C4-2B (cell line): ENCODE data around the gene NRN1.

Experiments
- H3K27ac ChIP-seq: fragments of 450-650 bp; 2 replicates; pipeline ENCODE4 v1.5.1; 2017
- ZFX ChIP-seq: fragments of 450-650 bp; IDR thresholded peaks from 2 replicates; pipeline ENCODE4 v1.6.1; 2017
- TF ChIP-seq, protein P1 (sequence below): fragments of 450-650 bp; conservative IDR thresholded peaks from 2 replicates; pipeline ENCODE4 v1.5.1; 2017; ENCODE audit warnings: mild to moderate bottlenecking

NRN1 gene, protein sequence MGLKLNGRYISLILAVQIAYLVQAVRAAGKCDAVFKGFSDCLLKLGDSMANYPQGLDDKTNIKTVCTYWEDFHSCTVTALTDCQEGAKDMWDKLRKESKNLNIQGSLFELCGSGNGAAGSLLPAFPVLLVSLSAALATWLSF

DNA sequence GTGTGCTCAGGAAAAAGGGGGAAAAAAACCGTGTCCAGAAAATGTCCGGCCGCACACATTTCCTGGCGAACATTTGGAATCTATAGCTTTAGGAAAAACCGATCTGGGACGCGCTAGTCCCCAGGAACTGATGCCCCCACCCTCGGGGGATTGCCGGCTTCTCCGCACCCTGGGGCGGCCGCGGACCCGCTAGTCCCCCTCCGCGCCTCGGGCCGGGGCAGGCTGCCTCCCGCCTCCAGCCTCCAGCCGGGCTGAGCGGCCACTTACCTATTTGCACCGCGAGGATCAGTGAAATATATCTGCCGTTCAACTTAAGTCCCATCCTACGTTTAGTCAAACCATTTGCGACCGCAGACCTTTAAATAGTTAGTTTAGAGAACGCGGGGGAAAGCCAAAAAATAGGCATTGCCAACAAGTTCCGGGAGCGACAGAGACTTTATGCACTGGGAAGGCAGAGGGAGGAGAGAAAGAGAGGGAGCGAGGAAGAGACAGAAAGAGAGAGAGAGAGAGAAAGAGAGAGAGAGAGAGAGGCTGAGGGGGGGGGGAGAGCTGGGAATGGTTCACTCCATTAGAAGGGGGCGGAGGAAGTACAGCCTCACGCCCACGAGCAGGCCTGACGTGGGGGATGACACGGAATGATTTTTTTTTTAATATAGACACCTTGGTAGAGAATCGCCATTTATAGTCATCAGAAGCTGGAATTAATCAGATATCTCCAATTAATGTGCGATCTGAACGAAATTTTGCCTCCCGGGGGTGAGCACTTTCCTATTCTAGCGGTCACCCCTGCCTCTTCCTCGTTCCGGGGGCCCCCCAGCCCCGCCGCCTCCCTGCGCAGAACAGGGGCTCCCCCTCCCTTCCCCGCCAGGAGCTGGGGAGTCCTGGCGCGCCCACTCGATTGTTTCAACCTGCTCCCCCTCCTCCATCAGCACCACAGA, at the start of gene NRN1:
NRN1 (minus strand) TSS at position 498 of the 938 bp plus-strand sequence; CDS start at position 322, 176 bp downstream.
- peak within 1 kb of the TSS; percentile 59 for H3K27ac ChIP-seq
- TF ChIP-seq, protein P1, sequence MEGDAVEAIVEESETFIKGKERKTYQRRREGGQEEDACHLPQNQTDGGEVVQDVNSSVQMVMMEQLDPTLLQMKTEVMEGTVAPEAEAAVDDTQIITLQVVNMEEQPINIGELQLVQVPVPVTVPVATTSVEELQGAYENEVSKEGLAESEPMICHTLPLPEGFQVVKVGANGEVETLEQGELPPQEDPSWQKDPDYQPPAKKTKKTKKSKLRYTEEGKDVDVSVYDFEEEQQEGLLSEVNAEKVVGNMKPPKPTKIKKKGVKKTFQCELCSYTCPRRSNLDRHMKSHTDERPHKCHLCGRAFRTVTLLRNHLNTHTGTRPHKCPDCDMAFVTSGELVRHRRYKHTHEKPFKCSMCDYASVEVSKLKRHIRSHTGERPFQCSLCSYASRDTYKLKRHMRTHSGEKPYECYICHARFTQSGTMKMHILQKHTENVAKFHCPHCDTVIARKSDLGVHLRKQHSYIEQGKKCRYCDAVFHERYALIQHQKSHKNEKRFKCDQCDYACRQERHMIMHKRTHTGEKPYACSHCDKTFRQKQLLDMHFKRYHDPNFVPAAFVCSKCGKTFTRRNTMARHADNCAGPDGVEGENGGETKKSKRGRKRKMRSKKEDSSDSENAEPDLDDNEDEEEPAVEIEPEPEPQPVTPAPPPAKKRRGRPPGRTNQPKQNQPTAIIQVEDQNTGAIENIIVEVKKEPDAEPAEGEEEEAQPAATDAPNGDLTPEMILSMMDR = no peak
- no peak for TF ChIP-seq ZFX

DNA sequence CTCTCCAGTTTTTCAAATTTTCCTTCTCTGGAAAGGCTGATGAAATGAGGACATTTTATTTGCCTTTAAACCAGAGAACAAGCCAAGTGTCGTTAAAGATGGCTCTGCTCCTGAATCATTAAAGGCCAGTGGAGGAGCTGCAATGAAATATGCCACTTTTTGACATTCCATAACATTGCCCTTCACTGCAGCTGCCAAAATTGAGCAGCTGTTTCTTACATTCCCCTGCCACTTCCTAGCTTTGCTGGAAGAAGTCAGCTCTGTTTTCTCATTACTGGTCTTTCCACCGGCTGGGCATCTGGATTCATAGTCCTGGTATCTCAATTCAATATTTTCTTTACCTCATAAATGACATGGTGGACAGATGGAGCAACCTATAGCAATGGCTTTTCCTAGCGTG, 45.5 kb upstream of the NRN1 start:
- no peak for TF ChIP-seq ZFX
- TF ChIP-seq, protein P1 = no peak
- H3K27ac ChIP-seq = no peak overlapping the region

DNA sequence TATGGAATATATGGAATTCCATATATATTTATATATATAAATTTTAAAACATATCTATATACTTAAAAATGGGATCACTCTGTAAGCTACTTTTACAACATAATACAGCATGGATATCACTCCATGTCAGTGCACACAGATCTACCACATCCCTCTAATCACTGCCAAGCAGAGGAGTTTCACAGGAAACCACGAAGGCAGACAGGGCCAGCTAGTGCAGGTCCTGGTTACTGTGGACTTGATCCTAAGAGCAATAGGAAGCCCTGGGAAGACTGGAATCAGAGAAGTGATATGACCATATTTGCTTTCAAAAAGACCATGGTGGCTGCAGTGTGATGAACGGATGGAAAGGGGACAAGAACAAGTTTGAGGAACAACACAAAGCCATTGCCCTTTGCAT, 40.0 kb upstream of the NRN1 start:
- H3K27ac ChIP-seq = no peak overlapping the region
- TF ChIP-seq ZFX = no peak
- TF ChIP-seq, protein P1 = no peak

- TF ChIP-seq ZFX = no peak
- TF ChIP-seq, protein P1 = no peak
- H3K27ac ChIP-seq = no peak overlapping the region
Measured at GRCh38 chr6:6039946-6040509, 33.3 kb upstream of the NRN1 start.

GRCh38 chr6:6037179-6037578, 30.5 kb upstream of the NRN1 start:
- TF ChIP-seq, protein P1 = no peak
- TF ChIP-seq ZFX = no peak
- no peak overlapping the region for H3K27ac ChIP-seq

DNA sequence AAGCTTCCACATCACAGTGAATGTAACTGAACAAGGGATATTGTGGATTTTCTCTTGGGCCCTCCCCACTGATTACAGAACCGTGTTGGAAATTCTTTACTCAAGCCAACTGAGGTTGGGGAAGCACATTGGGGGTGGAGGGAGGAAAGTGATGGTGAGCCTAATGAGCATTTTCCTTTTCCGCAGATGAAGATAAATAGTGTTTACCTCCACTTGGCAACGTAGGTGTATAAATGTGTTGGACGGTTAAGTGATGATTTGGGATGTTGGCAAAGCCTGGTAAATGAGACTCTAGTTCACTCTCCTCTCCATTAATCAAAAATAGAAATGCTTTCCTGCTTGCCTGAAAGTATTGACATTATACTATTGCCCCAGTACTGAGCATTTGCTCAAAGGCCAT, 27.1 kb upstream of the NRN1 start:
- no peak overlapping the region for H3K27ac ChIP-seq

More for the DNA sequence above, 27.1 kb upstream of the NRN1 start:
- TF ChIP-seq, protein P1 = no peak
- TF ChIP-seq ZFX = no peak
